SK-N-SH treated with all-trans-retinoic acid at 6 μM for 48 hours (cell line): ENCODE results near the gene SPEN.

Experiments used
- PPARA ChIP-seq: fragments of 250-450 bp; sonication (Bioruptor Pico); IDR thresholded peaks from 2 replicates; pipeline ENCODE4 v1.5.0; 2020; ENCODE audit warnings: mild to moderate bottlenecking, borderline replicate concordance
- TF ChIP-seq, protein P1 (sequence below): fragments of 250-450 bp; sonication (Bioruptor Pico); IDR thresholded peaks from 2 replicates; pipeline ENCODE4 v1.8.0; 2020; ENCODE audit warnings: mild to moderate bottlenecking, moderate library complexity, borderline replicate concordance

DNA sequence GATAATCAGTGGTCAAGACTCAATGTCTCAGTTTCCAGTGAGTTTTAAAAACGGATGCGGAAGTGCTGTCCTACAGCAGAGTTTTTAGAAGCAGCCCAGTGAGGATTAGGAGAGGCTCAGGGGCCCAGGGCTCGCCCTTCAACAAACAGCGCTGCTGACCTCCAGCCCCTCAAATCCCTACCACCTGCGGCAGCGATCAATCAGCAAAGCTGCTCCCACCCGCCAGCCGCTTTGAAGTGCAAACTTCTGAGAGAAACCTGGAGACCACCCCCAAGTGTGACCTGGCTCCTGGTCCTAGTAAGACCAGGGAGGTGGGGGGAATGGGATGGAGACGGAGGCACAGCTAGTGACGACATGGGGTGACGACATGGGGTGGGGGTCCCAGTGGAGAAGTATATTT is 114.0 kb downstream of the SPEN start:
- TF ChIP-seq PPARA (CRISPR knock-in tag) = no peak
- TF ChIP-seq, protein P1, sequence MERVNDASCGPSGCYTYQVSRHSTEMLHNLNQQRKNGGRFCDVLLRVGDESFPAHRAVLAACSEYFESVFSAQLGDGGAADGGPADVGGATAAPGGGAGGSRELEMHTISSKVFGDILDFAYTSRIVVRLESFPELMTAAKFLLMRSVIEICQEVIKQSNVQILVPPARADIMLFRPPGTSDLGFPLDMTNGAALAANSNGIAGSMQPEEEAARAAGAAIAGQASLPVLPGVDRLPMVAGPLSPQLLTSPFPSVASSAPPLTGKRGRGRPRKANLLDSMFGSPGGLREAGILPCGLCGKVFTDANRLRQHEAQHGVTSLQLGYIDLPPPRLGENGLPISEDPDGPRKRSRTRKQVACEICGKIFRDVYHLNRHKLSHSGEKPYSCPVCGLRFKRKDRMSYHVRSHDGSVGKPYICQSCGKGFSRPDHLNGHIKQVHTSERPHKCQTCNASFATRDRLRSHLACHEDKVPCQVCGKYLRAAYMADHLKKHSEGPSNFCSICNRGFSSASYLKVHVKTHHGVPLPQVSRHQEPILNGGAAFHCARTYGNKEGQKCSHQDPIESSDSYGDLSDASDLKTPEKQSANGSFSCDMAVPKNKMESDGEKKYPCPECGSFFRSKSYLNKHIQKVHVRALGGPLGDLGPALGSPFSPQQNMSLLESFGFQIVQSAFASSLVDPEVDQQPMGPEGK (CRISPR knock-in tag) = no peak
